Trophoblast cell (in vitro differentiated cells and primary cell): ENCODE results near the gene ARSI.

Experiments used
- DNase-seq, 2 donors: peaks; one replicate each; pipeline ENCODE4 v3.0.0-alpha.2; 2016
- H2AFZ ChIP-seq: 2 replicates; pipeline ENCODE4 v1.6.1; 2013; ENCODE audit warnings: low read length, moderate library complexity, mild to moderate bottlenecking; ENCODE audit not compliant: insufficient read depth, poor library complexity
- H2AK5ac ChIP-seq: 2 replicates; pipeline ENCODE4 v1.6.1; 2013; ENCODE audit warnings: mild to moderate bottlenecking, low read length
- H2BK120ac ChIP-seq: 2 replicates; pipeline ENCODE4 v1.6.1; 2013; ENCODE audit warnings: low read length, mild to moderate bottlenecking, moderate library complexity; ENCODE audit not compliant: insufficient read depth, poor library complexity
- H2BK12ac ChIP-seq: 2 replicates; pipeline ENCODE4 v1.6.1; 2013; ENCODE audit warnings: mild to moderate bottlenecking, low read length, moderate library complexity
- H2BK5ac ChIP-seq: 2 replicates; pipeline ENCODE4 v1.6.1; 2013; ENCODE audit warnings: low read length, low read depth, moderate library complexity, mild to moderate bottlenecking; ENCODE audit not compliant: poor library complexity
- H3K14ac ChIP-seq: 2 replicates; pipeline ENCODE4 v1.6.1; 2013; ENCODE audit warnings: mild to moderate bottlenecking, low read length
- H3K18ac ChIP-seq: 2 replicates; pipeline ENCODE4 v1.6.1; 2013; ENCODE audit warnings: mild to moderate bottlenecking, low read length
- H3K23ac ChIP-seq: 2 replicates; pipeline ENCODE4 v1.6.1; 2013; ENCODE audit warnings: low read length
- H3K27ac ChIP-seq: 2 replicates; pipeline ENCODE4 v1.5.1; 2013; ENCODE audit warnings: low read depth, mild to moderate bottlenecking, inconsistent platforms, low read length, moderate library complexity
- H3K27me3 ChIP-seq: 2 replicates; pipeline ENCODE4 v1.6.1; 2013; ENCODE audit warnings: inconsistent platforms, mild to moderate bottlenecking, low read length, moderate library complexity; ENCODE audit not compliant: insufficient read depth
- H3K36me3 ChIP-seq, 2 experiments: 1 replicate in 1 of 2; 2 replicates in 1 of 2; pipeline ENCODE4 v1.6.1; 2013; ENCODE audit warnings: low read length in 2 of 2, mild to moderate bottlenecking in 2 of 2, moderate library complexity in 1 of 2; ENCODE audit not compliant: insufficient read depth in 2 of 2, control insufficient read depth in 1 of 2
- H3K4ac ChIP-seq: 2 replicates; pipeline ENCODE4 v1.6.1; 2013; ENCODE audit warnings: low read depth, mild to moderate bottlenecking, low read length, moderate library complexity
- H3K4me1 ChIP-seq, 2 experiments: 1 replicate in 1 of 2; 2 replicates in 1 of 2; pipeline ENCODE4 v1.6.1; 2013; ENCODE audit warnings: low read length in 2 of 2, mild to moderate bottlenecking in 2 of 2, moderate library complexity in 1 of 2; ENCODE audit not compliant: insufficient read depth in 2 of 2, control insufficient read depth in 1 of 2
- H3K4me2 ChIP-seq: 2 replicates; pipeline ENCODE4 v1.6.1; 2013; ENCODE audit warnings: inconsistent platforms, mild to moderate bottlenecking, low read length, moderate library complexity
- H3K4me3 ChIP-seq: 2 replicates; pipeline ENCODE4 v1.5.1; 2013; ENCODE audit warnings: mild to moderate bottlenecking, low read depth, low read length, inconsistent platforms
- H3K79me1 ChIP-seq: one replicate; pipeline ENCODE4 v1.6.1; 2013; ENCODE audit warnings: low read length
- H3K79me2 ChIP-seq: 2 replicates; pipeline ENCODE4 v1.6.1; 2013; ENCODE audit warnings: low read length, mild to moderate bottlenecking; ENCODE audit not compliant: control insufficient read depth, insufficient read depth, poor library complexity
- H3K9ac ChIP-seq: 2 replicates; pipeline ENCODE4 v1.6.1; 2013; ENCODE audit warnings: mild to moderate bottlenecking, low read length
- H3K9me3 ChIP-seq: 2 replicates; pipeline ENCODE4 v1.6.1; 2013; ENCODE audit warnings: low read depth, mild to moderate bottlenecking, control low read depth, inconsistent platforms, low read length; ENCODE audit not compliant: insufficient read depth
- H4K12ac ChIP-seq: 2 replicates; pipeline ENCODE4 v1.6.1; 2013; ENCODE audit warnings: low read depth, mild to moderate bottlenecking, low read length, moderate library complexity
- H4K8ac ChIP-seq: 2 replicates; pipeline ENCODE4 v1.6.1; 2013; ENCODE audit warnings: low read depth, mild to moderate bottlenecking, low read length, moderate library complexity
- H4K91ac ChIP-seq: one replicate; pipeline ENCODE4 v1.6.1; 2013; ENCODE audit warnings: low read depth, mild to moderate bottlenecking, low read length, moderate library complexity
- WGBS: extraction: QIAGEN DNeasy Blood & Tissue Kit; methylation state at CpG from one replicate; pipeline ENCODE4 v1.1.7; 2013; ENCODE audit warnings: missing lambda C conversion rate; ENCODE audit not compliant: insufficient read length, insufficient coverage; ENCODE audit errors: extremely low coverage; 5-methylcytosine and 5-hydroxymethylcytosine counted together

Gene ARSI

GRCh38 chr5:150295741-150296486 is 6.8 kb downstream of the ARSI start:
- no peak overlapping the region for H2BK120ac ChIP-seq
- peaks cover 2% of the 10 kb centered on the region for H3K9me3 ChIP-seq
- no peak overlapping the region for H3K27ac ChIP-seq
- H3K18ac ChIP-seq, result no peak overlapping the region
- DNase-seq, result no peak
- no peaks in the 10 kb centered on the region for H3K27me3 ChIP-seq
- no peaks in the 10 kb centered on the region for H3K79me1 ChIP-seq
- H2BK12ac ChIP-seq, result no peak overlapping the region
- no peak overlapping the region for H3K23ac ChIP-seq
- no peak overlapping the region for H4K8ac ChIP-seq
- H3K9ac ChIP-seq, result no peak overlapping the region
- no peak overlapping the region for H3K4ac ChIP-seq
- no peak overlapping the region for H2BK5ac ChIP-seq
- H4K91ac ChIP-seq, result no peak overlapping the region
- H3K4me1 ChIP-seq, result no peaks in the 10 kb centered on the region
- H4K12ac ChIP-seq, result no peak overlapping the region
- H3K4me2 ChIP-seq, result no peak overlapping the region
- no CpG with 5 or more reads among the region's 17 CpGs for WGBS
- no peak overlapping the region for H2AK5ac ChIP-seq
- no peak overlapping the region for H2AFZ ChIP-seq
- no peaks in the 10 kb centered on the region for H3K79me2 ChIP-seq
- H3K14ac ChIP-seq, result no peak overlapping the region
- no peak overlapping the region for H3K4me3 ChIP-seq
- peaks cover 0 to 3% of the 10 kb centered on the region in 2 experiments for H3K36me3 ChIP-seq

- peaks cover 0 to 3% of the 10 kb centered on the region in 2 experiments for H3K36me3 ChIP-seq
- peaks cover 2% of the 10 kb centered on the region for H3K9me3 ChIP-seq
- no peak overlapping the region for H3K4me2 ChIP-seq
- H4K91ac ChIP-seq, result no peak overlapping the region
- H3K23ac ChIP-seq, result no peak overlapping the region
- no peak overlapping the region for H2BK5ac ChIP-seq
- H3K79me1 ChIP-seq, result no peaks in the 10 kb centered on the region
- no peaks in the 10 kb centered on the region for H3K4me1 ChIP-seq
- H4K8ac ChIP-seq, result no peak overlapping the region
- H2BK120ac ChIP-seq, result no peak overlapping the region
- H3K9ac ChIP-seq, result no peak overlapping the region
- no peak overlapping the region for H4K12ac ChIP-seq
- DNase-seq, result no peak
- H2AFZ ChIP-seq, result no peak overlapping the region
- no peaks in the 10 kb centered on the region for H3K27me3 ChIP-seq
- no peak overlapping the region for H3K4me3 ChIP-seq
- no CpG with 5 or more reads among the region's 10 CpGs for WGBS
- H3K18ac ChIP-seq, result no peak overlapping the region
- no peaks in the 10 kb centered on the region for H3K79me2 ChIP-seq
- no peak overlapping the region for H2AK5ac ChIP-seq
- no peak overlapping the region for H3K27ac ChIP-seq
- H3K4ac ChIP-seq, result no peak overlapping the region
- no peak overlapping the region for H2BK12ac ChIP-seq
- H3K14ac ChIP-seq, result no peak overlapping the region
Observed at GRCh38 chr5:150295172-150295634, 7.5 kb downstream of the ARSI start.

GRCh38 chr5:150294551-150295071 is 8.1 kb downstream of the ARSI start:
- H4K12ac ChIP-seq, result no peak overlapping the region
- H3K36me3 ChIP-seq, result peaks cover 0 to 3% of the 10 kb centered on the region in 2 experiments
- no peak for DNase-seq
- no peak overlapping the region for H4K91ac ChIP-seq
- no peaks in the 10 kb centered on the region for H3K79me2 ChIP-seq
- no peak overlapping the region for H3K4ac ChIP-seq
- H3K4me2 ChIP-seq, result no peak overlapping the region
- no peak overlapping the region for H3K23ac ChIP-seq
- peaks cover 2% of the 10 kb centered on the region for H3K9me3 ChIP-seq
- H4K8ac ChIP-seq, result no peak overlapping the region
- H3K27ac ChIP-seq, result no peak overlapping the region
- H2BK12ac ChIP-seq, result no peak overlapping the region
- H3K4me3 ChIP-seq, result no peak overlapping the region
- H2BK120ac ChIP-seq, result no peak overlapping the region
- H3K4me1 ChIP-seq, result no peaks in the 10 kb centered on the region
- H3K27me3 ChIP-seq, result no peaks in the 10 kb centered on the region
- no peak overlapping the region for H2BK5ac ChIP-seq
- no peak overlapping the region for H3K14ac ChIP-seq
- no peak overlapping the region for H3K9ac ChIP-seq
- WGBS, result no CpG with 5 or more reads among the region's 10 CpGs
- no peaks in the 10 kb centered on the region for H3K79me1 ChIP-seq
- no peak overlapping the region for H2AFZ ChIP-seq
- no peak overlapping the region for H3K18ac ChIP-seq
- H2AK5ac ChIP-seq, result no peak overlapping the region

- Histone ChIP-seq H3K4me2 (no peak overlapping the region), H3K27me3 (no peaks in the 10 kb centered on the region), H3K9me3 (peaks cover 2% of the 10 kb centered on the region), H3K4me3 (no peak overlapping the region), H3K9ac (no peak overlapping the region), H3K18ac (no peak overlapping the region), H4K91ac (no peak overlapping the region), H3K79me1 (no peaks in the 10 kb centered on the region), H2BK12ac (no peak overlapping the region), H3K23ac (no peak overlapping the region), H3K36me3 (peaks cover 0 to 3% of the 10 kb centered on the region in 2 experiments), H3K4me1 (no peaks in the 10 kb centered on the region), H3K4ac (no peak overlapping the region), H2BK120ac (no peak overlapping the region), H2AFZ (no peak overlapping the region), H4K12ac (no peak overlapping the region), H2BK5ac (no peak overlapping the region), H2AK5ac (no peak overlapping the region), H4K8ac (no peak overlapping the region), H3K14ac (no peak overlapping the region), H3K79me2 (no peaks in the 10 kb centered on the region), H3K27ac (no peak overlapping the region)
- WGBS, result no CpG with 5 or more reads among the region's 19 CpGs
- no peak for DNase-seq
Observed at GRCh38 chr5:150293091-150293941, 9.4 kb downstream of the ARSI start.
